Testis (tissue), 2 donors: Measurements from ENCODE around the gene IFITM5.

Experiments
- CTCF ChIP-seq, 3 experiments: fragments of 450-650 bp in 2 of 3; fragments of 200-600 bp in 1 of 3; sonication (generic) in 1 of 3; IDR thresholded peaks; one replicate each; pipeline ENCODE4 v1.5.1; 2016 to 2019; ENCODE audit warnings: antibody characterized with exemption in 3 of 3, mild to moderate bottlenecking in 2 of 3, moderate library complexity in 1 of 3
- POLR2A ChIP-seq: fragments of 450-650 bp; IDR thresholded peaks from one replicate; pipeline ENCODE4 v1.6.1; 2017; ENCODE audit warnings: antibody characterized with exemption, mild to moderate bottlenecking, moderate library complexity

- TF ChIP-seq POLR2A, result no peak
- TF ChIP-seq CTCF (IDR thresholded peaks at IDR 0.05), result no peak
Observed at GRCh38 chr11:291281-292210, 7.8 kb downstream of the IFITM5 start.
